Activated T-helper 1 cell treated with Interleukin-2 at 50 U/mL for 16 hours (primary cell): Measurements from ENCODE around the gene TREML1.

ENCODE experiments used
- DNase-seq: peaks from one replicate; pipeline ENCODE4 v3.0.0-alpha.2; 2020; ENCODE audit warnings: low read depth

Gene TREML1

DNA sequence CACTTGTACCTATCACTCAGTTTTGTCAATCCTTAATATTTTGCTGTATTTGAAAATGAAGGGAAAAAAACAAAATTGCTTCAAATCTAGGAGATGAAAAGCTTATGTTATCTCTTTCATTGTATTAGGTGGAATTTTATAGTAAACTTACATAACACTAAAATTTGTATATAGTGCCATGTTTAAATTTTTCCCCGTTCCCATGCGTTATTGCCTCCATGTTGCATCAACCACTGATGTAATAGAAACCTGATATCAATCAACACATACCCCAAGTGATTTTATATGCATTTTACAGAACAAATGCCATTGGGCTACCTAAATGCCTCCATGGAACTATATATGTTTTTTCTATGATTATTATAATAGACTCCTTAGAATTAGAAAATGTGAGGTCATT is 23.5 kb upstream of the TREML1 start:
- DNase-seq = no peak

GRCh38 chr6:41177287-41177686 is 23.1 kb upstream of the TREML1 start:
- DNase-seq = no peak

DNA sequence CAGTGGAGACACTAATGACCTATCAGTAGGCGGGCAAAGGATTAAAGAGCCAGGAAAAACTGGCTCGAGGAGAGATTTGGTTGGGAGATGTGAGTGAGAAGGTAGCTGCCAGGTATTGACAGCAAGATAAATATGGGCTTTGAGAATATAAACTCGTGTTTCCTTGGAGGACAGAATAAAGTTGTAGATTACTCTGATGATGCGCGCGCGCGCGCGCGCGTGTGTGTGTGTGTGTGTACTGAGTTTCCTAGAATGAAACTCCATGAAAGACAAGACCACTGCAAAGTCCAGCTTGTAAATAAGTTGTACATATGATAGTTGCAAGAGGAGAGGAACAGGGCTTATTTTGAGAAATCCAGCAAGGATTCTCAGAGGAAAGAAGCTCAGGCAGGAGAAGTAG is 22.0 kb upstream of the TREML1 start:
- no peak for DNase-seq

DNA sequence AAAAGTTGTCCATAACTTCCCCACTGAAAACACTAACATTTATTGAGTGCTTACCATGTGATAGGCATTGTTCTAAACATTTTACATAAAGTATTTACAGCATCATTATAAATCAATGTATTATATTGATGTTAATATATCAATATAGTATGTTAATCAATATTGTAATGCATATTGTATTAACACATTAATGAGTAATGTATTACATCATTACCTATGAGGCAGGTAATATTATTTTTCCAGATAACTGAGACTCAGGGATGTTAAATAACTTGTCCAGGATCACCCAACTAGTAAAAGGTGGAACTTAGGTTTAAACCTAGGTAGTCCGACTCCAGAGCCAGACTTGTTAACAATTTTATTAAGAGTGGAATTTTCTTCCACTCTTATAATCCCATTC is 20.9 kb upstream of the TREML1 start:
- no peak for DNase-seq

DNA sequence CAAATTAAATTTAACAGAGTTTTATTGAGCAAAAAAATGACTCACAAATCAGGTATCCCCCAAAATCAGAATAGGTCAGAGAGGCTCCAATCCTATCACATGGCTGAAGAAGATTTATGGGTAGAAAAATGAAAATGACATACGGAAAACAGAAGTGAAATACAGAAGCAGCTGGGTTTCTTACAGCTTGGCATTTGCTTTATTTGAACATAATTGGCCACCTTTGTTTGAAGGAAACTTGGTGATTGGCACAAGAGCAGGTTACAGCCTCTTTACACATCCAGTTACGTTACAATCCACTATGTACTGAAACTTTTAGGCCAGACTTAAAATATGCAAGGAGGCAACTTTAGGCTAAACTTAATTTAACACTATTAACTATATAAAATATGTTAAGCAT is 20.5 kb upstream of the TREML1 start:
- DNase-seq = no peak

- DNase-seq = no peak
These were observed 17.8 kb upstream of the TREML1 start for GRCh38 chr6:41171908-41172307.

- no peak for DNase-seq
These were observed 16.5 kb upstream of the TREML1 start for GRCh38 chr6:41170547-41171160.

GRCh38 chr6:41167173-41167963 is 13.2 kb upstream of the TREML1 start:
- no peak for DNase-seq

- DNase-seq = no peak
These were observed 10.5 kb upstream of the TREML1 start for GRCh38 chr6:41164551-41165120.

GRCh38 chr6:41163419-41163717 is 9.2 kb upstream of the TREML1 start:
- no peak for DNase-seq

DNA sequence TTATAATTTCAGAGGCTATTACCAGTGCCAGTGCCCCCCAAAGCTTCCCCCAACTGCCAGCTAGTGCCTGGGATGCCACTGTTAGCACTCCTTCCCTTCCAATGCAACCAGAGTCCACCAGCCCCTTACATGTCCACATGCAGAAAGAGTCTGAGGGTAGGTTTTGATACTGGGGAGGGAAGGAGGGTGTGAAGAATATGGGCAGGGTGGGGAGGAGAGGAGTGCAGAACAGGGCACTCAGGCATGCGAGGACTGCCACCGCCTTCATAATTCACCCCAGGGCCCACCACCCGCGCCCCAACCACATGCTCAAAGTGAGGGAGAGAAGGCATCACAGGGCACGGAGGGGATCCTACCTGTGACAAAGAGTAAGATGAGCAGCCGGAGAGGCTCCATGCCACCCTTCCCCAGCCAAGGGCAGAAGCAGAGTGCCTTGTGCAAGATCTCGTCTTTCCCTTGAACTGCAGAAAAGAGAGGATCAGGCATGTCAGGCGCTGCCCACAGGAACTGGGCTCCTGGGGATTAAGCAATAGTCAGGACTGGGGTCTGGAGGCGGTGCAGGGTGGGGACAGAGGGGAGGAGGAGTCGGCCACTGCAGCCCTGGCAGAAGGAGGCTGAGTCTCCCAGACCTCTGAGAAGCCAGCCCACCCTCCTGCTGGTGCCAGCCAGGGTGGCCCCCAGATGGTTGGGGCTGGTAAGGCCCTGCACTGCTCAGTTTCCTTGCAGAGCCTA is 8.7 kb upstream of the TREML1 start, which contains the start of gene TREM2:
Gene TREM2, minus strand, starts transcription at position 430 of the 732 bp plus-strand sequence. Its CDS starts 34 bp downstream, at position 396.
- no peak for DNase-seq

- no peak for DNase-seq
These were observed 7.9 kb upstream of the TREML1 start for GRCh38 chr6:41161851-41162552.

DNA sequence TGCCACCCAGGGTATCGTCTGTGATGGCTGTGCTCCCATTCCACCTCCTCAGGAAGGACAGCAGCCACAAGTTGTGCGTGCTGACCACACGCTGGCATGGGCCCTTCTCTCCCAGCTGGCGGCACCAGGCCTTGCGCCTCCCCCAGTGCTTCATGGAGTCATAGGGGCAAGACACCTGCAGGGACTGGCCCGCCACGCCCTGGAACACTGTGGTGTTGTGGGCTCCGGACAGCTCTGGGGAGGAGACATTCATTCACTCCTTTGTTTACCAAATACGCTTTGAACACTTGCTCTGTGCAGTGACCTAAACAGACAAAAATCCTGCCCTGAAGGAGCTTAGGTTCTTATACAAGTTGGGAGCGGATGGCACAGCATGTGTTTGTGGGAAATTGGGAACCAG is 7.2 kb upstream of the TREML1 start:
- DNase-seq = no peak

DNA sequence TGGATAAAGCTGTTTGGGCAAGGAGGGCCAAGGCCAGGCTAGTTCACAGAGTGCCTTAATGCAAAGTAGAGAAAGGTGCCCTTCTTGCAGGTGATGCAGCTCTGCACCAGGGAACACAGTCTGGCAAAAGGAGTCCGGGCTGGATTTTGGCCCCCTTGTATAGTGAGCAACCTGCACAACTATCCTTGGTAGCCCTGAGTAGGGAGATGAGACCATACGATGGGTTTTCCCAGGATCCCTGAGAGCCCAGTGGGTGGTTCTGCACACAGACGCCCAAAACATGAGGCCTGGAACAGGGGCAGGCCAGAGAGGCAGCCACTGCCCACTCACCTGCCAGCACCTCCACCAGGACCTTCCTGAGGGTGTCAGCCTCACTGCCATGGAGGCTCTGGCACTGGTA is 6.8 kb upstream of the TREML1 start:
- no peak for DNase-seq

GRCh38 chr6:41159415-41160082 is 5.4 kb upstream of the TREML1 start:
- DNase-seq = no peak

- no peak for DNase-seq
These were observed 3.2 kb upstream of the TREML1 start for GRCh38 chr6:41157323-41157722.

GRCh38 chr6:41156771-41157170 is 2.6 kb upstream of the TREML1 start:
- DNase-seq = no peak

DNA sequence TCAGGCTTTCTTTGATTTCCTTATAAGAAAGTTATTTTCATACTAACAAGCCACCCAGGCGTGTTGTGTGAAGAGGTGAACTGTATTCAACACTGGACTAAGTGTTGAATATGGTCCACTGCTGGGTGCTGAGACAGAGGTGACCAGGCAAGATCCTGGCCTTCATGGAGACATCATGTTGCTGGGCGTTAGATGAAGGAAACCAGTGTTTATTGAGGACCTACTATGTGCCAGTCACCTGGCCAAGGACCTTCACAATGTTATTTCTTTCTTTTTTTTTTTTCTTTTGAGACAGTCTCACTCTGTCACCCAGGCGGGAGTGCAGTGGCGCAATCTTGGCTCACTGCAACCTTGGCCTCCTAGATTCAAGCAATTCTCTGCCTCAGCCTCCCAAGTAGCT is 1.9 kb upstream of the TREML1 start:
- no peak for DNase-seq

GRCh38 chr6:41155132-41155805 is 1.1 kb upstream of the TREML1 start:
- no peak for DNase-seq

- no peak for DNase-seq
These were observed 696 bp downstream of the TREML1 start for GRCh38 chr6:41153451-41153850.

DNA sequence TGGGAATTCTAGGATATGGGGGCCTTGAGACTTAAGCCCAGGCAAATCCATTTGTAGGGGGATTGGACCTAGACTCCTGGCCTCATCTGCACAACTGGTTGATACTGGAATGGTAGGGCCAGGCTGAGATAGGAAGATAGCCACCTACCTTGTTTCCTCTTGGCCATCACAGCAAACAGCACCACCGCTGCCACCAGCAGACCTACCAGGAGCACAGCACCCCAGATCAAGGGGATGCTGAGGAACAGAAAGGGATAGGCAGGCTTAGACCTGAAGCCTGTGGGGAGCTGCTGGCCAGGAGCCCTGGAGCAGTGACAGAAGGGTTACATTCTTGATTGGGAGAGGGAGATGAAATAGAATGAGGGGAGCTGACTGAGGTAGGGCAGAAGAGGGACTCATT is 3.5 kb downstream of the TREML1 start:
- no peak for DNase-seq
